UCSD-AML1 (cell line): ENCODE data around the gene PCDH19.
"Not testable (repeated sequence)": the region's sequence is repeated elsewhere in the genome, so short reads cannot be mapped to it uniquely, and the experiment has no call there.

Source experiments
- DNase-seq: peaks from one replicate; lab custom pipeline; 2025; ENCODE audit not compliant: unreplicated experiment; lab: John Stamatoyannopoulos, UW

PCDH19 gene, protein sequence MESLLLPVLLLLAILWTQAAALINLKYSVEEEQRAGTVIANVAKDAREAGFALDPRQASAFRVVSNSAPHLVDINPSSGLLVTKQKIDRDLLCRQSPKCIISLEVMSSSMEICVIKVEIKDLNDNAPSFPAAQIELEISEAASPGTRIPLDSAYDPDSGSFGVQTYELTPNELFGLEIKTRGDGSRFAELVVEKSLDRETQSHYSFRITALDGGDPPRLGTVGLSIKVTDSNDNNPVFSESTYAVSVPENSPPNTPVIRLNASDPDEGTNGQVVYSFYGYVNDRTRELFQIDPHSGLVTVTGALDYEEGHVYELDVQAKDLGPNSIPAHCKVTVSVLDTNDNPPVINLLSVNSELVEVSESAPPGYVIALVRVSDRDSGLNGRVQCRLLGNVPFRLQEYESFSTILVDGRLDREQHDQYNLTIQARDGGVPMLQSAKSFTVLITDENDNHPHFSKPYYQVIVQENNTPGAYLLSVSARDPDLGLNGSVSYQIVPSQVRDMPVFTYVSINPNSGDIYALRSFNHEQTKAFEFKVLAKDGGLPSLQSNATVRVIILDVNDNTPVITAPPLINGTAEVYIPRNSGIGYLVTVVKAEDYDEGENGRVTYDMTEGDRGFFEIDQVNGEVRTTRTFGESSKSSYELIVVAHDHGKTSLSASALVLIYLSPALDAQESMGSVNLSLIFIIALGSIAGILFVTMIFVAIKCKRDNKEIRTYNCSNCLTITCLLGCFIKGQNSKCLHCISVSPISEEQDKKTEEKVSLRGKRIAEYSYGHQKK (N-terminal part only)

GRCh38 chrX:100409610-100410590 is at the start of gene PCDH19:
TSS of gene PCDH19 (minus strand) at chrX:100410273. CDS start at chrX:100408597, 1,676 bp downstream.
- DNase-seq: no peak

- DNase-seq: peak; percentile 37
Measured at GRCh38 chrX:100449696-100450608, 39.9 kb upstream of the PCDH19 start.

GRCh38 chrX:100447655-100448397 is 37.8 kb upstream of the PCDH19 start:
- DNase-seq: peak; percentile 18

GRCh38 chrX:100445593-100445992 is 35.5 kb upstream of the PCDH19 start:
- no peak for DNase-seq

DNA sequence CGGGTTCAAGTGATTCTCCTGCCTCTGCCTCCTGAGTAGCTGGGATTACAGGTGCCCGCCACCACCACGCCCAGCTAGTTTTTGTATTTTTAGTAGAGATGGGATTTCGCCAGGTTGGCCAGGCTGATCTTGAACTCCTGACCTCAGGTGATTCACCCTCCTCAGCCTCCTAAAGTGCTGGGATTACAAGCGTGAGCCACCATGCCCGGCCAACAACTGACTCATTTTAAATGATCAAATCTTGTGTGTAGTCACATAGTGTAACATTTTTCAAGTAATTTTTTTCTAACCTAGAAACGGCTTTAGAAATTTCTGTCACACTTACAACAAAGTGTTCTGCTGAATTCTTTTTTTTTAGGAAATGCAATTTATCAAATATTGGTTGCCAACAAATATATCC is 31.2 kb upstream of the PCDH19 start:
- DNase-seq: not testable (repeated sequence)

DNA sequence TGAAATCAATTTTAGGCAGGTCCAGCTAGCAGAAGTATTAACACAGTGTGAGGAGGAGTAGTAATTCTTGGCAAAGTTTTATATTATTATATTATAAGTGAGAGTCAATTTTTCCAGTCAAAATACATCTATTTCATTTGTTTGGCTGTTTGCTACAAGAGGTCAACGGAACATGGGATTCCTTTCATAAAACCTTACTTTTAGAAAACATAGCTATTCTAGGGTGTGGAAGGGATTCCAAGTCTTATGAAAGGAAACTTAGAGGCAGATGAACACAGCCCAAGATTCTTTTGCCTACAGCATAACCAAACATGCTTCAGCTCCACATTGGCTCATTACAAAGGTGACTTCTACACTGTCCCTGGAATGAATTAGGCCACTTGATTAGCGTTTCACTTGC is 29.9 kb upstream of the PCDH19 start:
- no peak for DNase-seq

- no peak for DNase-seq
Measured at GRCh38 chrX:100435726-100436125, 25.7 kb upstream of the PCDH19 start.

DNA sequence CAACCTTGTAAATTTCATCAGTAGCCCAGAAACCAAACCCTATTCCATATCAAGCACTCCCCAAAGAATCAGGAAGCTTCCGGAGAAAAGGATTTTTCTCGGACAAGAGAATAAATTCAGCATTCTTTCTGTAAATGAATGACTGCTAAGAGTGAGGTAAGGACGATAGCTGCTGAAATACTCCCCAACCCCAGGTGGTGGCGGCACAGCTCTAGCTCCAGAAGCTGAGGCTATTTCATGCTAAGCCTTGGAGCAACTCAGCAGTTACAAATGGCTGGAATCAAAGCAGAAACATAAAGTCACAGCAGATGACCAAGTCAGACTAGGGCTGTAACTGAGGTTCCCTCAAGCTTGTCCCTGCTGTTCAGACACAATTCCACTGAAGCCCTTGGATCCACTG is 13.9 kb upstream of the PCDH19 start:
- no peak for DNase-seq

DNA sequence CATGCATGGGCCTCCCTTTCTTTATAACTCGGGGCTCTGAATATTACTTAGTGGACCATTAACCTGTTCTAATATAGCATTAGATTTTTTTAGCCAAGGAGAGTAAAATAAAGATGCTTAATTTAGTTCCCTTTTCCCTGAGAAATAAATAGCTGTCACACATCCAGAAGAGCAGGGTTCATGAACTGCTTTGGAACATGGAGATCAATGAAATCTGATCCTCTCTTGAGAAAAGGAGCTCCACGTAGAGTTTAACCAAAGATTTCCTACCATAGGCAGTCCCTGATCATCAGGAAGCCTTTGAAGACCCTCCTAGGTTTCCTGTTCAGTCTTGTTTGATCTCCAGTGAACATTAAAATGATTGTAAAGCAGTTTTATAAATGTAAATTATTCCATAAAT is 8.5 kb upstream of the PCDH19 start:
- no peak for DNase-seq

- DNase-seq: no peak
Measured at GRCh38 chrX:100417681-100418080, 7.6 kb upstream of the PCDH19 start.

GRCh38 chrX:100413229-100413628 is 3.2 kb upstream of the PCDH19 start:
- DNase-seq: no peak

- no peak for DNase-seq
Measured at GRCh38 chrX:100411802-100412715, 2.0 kb upstream of the PCDH19 start.

DNA sequence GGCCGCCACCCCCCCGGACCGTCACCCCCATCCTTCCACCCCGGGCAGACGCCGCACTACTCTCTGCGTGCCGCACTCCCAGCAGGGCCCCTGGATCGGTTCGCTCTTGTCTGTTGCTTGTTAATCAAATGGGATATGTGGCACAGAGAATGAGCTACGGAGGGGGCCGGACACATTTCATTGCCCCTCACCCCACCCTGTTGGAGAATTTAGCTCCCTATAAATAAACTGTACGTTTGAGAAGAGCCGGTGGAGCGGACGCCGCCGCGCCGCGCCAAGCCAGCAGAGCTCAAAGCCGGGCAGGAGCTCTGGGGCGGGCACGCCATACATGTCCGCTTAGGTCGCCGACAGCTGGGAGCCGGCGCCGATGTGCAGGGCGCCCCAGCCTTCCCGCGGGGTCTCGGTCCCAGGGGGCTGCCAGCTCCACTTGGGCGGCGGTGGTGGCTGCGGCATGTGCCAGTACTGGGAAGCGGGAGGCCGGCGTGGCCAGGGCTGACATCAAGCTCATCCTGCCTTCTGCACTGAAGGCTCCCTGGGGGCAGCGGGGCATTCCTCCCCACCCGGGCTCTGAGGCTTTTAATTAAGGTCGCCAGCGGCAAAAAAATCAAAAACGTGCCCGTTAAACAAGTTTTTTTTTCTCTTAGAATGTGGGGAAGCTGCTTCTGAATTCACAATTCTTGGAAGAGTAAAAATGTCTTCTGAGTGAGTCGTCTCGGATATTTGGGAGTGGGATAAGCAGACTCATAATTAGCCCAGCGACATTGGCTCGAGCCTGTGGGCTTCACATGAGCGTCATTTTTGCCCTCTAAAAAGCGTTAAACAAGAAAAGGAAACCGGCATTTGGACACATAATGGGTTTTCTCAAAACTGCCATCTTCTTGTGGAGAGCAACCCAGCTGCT is 1.1 kb upstream of the PCDH19 start:
- no peak for DNase-seq

GRCh38 chrX:100408713-100409609 is 1.1 kb downstream of the PCDH19 start:
- DNase-seq: no peak

- DNase-seq: no peak
Measured at GRCh38 chrX:100407784-100408712, 2.0 kb downstream of the PCDH19 start.
